ENCODE data around the gene BMPR1A. TPM values are rescaled to one million over a fixed set of nuclear protein-coding genes. Genes with fewer than 3 reads are reported as not detected.

Gene BMPR1A
- total and polyA plus RNA-seq, 2 of the 4 experiments (the other 2 are of a cell fraction), result 15.9 to 93.7 TPM

DNA sequence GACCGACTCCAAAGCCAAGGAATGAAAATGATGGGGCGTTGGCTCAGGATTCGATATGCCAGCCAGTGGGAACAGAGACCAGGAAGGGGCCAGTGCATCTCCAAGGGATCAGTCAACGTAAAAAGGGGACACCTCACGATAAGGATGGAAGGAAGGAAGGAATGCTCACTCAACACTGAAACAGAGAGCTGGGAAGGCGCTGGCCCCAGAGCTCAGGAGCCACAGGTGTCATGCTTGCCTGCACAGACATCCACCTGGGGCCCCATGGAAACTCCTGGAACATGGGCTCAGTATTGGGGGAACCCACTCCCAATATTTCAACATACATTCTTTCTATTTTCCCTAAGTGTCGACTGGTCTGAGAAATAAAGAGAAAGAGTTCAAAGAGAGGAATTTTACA, 195.7 kb downstream of the BMPR1A start:
- in situ Hi-C loops (cut with MboI; ENCODE audit: low sequenced_read_pairs) (no loop called here), intact Hi-C loops (cut with micrococcal nuclease) (no loop called here), dilution Hi-C loops (cut with HindIII; ENCODE audit: low sequenced_read_pairs, unreplicated experiment) (no loop called here)
- Histone ChIP-seq H3K18ac (ENCODE audit: low read depth, low read length) (no peak overlapping the region), H3K9me1 (ENCODE audit: insufficient read depth, low read length) (no peaks in the 10 kb centered on the region; the same call in 1 of the 2 replicates), H2AK5ac (ENCODE audit: low read depth, low read length) (no peak overlapping the region), H3K9ac (ENCODE audit: low read depth, low read length) (no peak overlapping the region), H3K36me3 (ENCODE audit: control insufficient read depth, insufficient read depth, low read length) (no peaks in the 10 kb centered on the region), H2AFZ (replicated peaks; ENCODE audit: low read length, poor library complexity) (no peak overlapping the region), H3K27ac (ENCODE audit: insufficient read depth, low read length) (no peak overlapping the region), H3K4ac (ENCODE audit: low read depth, low read length) (no peak overlapping the region), H3K9me3 (ENCODE audit: control insufficient read depth, insufficient read depth, low read length) (peaks cover 3% of the 10 kb centered on the region), H2BK20ac (ENCODE audit: low read depth, low read length) (no peak overlapping the region), H2BK120ac (ENCODE audit: low read depth, low read length) (no peak overlapping the region), H2BK5ac (ENCODE audit: low read depth, low read length, poor library complexity, severe bottlenecking) (no peak overlapping the region), H4K20me1 (ENCODE audit: insufficient read depth, low read length) (no peaks in the 10 kb centered on the region), H3K4me1 (ENCODE audit: control insufficient read depth, insufficient read depth, low read length) (peaks cover 7% of the 10 kb centered on the region), H3K4me3 (ENCODE audit: insufficient read depth, low read depth, low read length) (no peak overlapping the region), H4K8ac (ENCODE audit: low read depth in 2 of 2, low read length in 2 of 2) (no peak overlapping the region), H4K91ac (ENCODE audit: insufficient read depth, low read depth, low read length) (no peak overlapping the region), H2AK9ac (replicated peaks; ENCODE audit: low read depth, low read length, poor library complexity) (no peak overlapping the region), H2BK15ac (ENCODE audit: low read depth, low read length) (no peak overlapping the region; the same call in 2 of the 3 replicates), H3K4me2 (ENCODE audit: low read depth, low read length) (no peak overlapping the region), H3K23ac (ENCODE audit: low read depth, low read length) (no peak overlapping the region), H4K5ac (ENCODE audit: low read depth, low read length) (no peak overlapping the region), H3K14ac (replicated peaks; ENCODE audit: low read depth, low read length) (no peak overlapping the region), H3K27me3 (ENCODE audit: control insufficient read depth, insufficient read depth, low read length) (peaks cover 8% of the 10 kb centered on the region), H3K79me1 (ENCODE audit: low read depth in 1 of 2, low read length in 2 of 2) (no peaks in the 10 kb centered on the region), H3K56ac (ENCODE audit: extremely low read depth, insufficient read depth, low read length) (no peak overlapping the region)
- no peak for DNase-seq
- ChIA-PET CTCF (interaction anchor here (1.1 kb wide), 1 partner anchor 13 kb away, joined by 3 read pairs; no protein-coding TSS in a partner anchor), POLR2A (ENCODE audit: unreplicated experiment) (no interaction called here)
- no CpG with 5 or more reads among the region's 7 CpGs for WGBS, 2 experiments (ENCODE audit: extremely low coverage in 2 of 2, insufficient read length in 1 of 2)
- no peak for ATAC-seq (ENCODE audit: low read depth)
- TF ChIP-seq, protein P1, sequence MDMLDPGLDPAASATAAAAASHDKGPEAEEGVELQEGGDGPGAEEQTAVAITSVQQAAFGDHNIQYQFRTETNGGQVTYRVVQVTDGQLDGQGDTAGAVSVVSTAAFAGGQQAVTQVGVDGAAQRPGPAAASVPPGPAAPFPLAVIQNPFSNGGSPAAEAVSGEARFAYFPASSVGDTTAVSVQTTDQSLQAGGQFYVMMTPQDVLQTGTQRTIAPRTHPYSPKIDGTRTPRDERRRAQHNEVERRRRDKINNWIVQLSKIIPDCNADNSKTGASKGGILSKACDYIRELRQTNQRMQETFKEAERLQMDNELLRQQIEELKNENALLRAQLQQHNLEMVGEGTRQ (IDR thresholded peaks at IDR 0.05; ENCODE audit: low read depth, low read length), result no peak
- TF ChIP-seq BHLHE40 (IDR thresholded peaks at IDR 0.05; ENCODE audit: low read depth, low read length) (no peak), RFX5 (IDR thresholded peaks at IDR 0.05; ENCODE audit: low read depth, low read length) (no peak), POLR2A (IDR thresholded peaks at IDR 0.05; ENCODE audit: low read depth, low read length) (no peak), RAD21 (IDR thresholded peaks at IDR 0.05; ENCODE audit: low read length) (no peak), NFE2L2 (IDR thresholded peaks at IDR 0.05; ENCODE audit: low read depth, low read length) (no peak), RCOR1 (IDR thresholded peaks at IDR 0.05; ENCODE audit: insufficient replicate concordance, low read length) (no peak), FOS (IDR thresholded peaks at IDR 0.05; ENCODE audit: low read depth, low read length) (no peak), CEBPB (IDR thresholded peaks at IDR 0.05; ENCODE audit: low read depth, low read length) (no peak), MAFK (IDR thresholded peaks at IDR 0.05; ENCODE audit: low read depth, low read length) (no peak)
- TF ChIP-seq, protein P2, sequence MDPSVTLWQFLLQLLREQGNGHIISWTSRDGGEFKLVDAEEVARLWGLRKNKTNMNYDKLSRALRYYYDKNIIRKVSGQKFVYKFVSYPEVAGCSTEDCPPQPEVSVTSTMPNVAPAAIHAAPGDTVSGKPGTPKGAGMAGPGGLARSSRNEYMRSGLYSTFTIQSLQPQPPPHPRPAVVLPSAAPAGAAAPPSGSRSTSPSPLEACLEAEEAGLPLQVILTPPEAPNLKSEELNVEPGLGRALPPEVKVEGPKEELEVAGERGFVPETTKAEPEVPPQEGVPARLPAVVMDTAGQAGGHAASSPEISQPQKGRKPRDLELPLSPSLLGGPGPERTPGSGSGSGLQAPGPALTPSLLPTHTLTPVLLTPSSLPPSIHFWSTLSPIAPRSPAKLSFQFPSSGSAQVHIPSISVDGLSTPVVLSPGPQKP (IDR thresholded peaks at IDR 0.05; ENCODE audit: borderline replicate concordance, low read depth, low read length), result no peak
- TF ChIP-seq, protein P3, sequence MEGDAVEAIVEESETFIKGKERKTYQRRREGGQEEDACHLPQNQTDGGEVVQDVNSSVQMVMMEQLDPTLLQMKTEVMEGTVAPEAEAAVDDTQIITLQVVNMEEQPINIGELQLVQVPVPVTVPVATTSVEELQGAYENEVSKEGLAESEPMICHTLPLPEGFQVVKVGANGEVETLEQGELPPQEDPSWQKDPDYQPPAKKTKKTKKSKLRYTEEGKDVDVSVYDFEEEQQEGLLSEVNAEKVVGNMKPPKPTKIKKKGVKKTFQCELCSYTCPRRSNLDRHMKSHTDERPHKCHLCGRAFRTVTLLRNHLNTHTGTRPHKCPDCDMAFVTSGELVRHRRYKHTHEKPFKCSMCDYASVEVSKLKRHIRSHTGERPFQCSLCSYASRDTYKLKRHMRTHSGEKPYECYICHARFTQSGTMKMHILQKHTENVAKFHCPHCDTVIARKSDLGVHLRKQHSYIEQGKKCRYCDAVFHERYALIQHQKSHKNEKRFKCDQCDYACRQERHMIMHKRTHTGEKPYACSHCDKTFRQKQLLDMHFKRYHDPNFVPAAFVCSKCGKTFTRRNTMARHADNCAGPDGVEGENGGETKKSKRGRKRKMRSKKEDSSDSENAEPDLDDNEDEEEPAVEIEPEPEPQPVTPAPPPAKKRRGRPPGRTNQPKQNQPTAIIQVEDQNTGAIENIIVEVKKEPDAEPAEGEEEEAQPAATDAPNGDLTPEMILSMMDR (conservative IDR thresholded peaks at IDR 0.05; ENCODE audit: low read depth, low read length), result no peak
- BruUV-seq (replicated peaks), result no TSS peak
